Stimulated activated effector memory CD8-positive, alpha-beta T cell treated with anti-CD3 and anti-CD28 coated beads, Interleukin-12 subunit alpha, Interleukin-12 subunit beta, amount 100 ng/mL, for 72 hours (primary cell): ENCODE results near the gene BOLA1.

Experiments used
- ATAC-seq: fragments of 150-1000 bp; cut with Tn5 transposase; 2 replicates; pipeline ENCODE4 v1.10.0; 2021
- DNase-seq, 2 donors: peaks; one replicate each; pipeline ENCODE4 v3.0.0; 2021 to 2022; ENCODE audit warnings: low spot score in 2 of 2
- H3K27ac Mint-ChIP-seq: one replicate; pipeline ENCODE4 v1.8.0; 2022; ENCODE audit warnings: mild to moderate bottlenecking, mixed read lengths
- H3K36me3 Mint-ChIP-seq: one replicate; pipeline ENCODE4 v1.8.0; 2022; ENCODE audit warnings: mild to moderate bottlenecking, mixed read lengths
- H3K4me1 Mint-ChIP-seq: one replicate; pipeline ENCODE4 v1.8.0; 2022; ENCODE audit warnings: mixed read lengths
- H3K4me3 Mint-ChIP-seq: one replicate; pipeline ENCODE4 v1.8.0; 2022; ENCODE audit warnings: mild to moderate bottlenecking, mixed read lengths
- H3K9me3 Mint-ChIP-seq: one replicate; pipeline ENCODE4 v1.8.0; 2022; ENCODE audit warnings: mixed read lengths

BOLA1 gene

DNA sequence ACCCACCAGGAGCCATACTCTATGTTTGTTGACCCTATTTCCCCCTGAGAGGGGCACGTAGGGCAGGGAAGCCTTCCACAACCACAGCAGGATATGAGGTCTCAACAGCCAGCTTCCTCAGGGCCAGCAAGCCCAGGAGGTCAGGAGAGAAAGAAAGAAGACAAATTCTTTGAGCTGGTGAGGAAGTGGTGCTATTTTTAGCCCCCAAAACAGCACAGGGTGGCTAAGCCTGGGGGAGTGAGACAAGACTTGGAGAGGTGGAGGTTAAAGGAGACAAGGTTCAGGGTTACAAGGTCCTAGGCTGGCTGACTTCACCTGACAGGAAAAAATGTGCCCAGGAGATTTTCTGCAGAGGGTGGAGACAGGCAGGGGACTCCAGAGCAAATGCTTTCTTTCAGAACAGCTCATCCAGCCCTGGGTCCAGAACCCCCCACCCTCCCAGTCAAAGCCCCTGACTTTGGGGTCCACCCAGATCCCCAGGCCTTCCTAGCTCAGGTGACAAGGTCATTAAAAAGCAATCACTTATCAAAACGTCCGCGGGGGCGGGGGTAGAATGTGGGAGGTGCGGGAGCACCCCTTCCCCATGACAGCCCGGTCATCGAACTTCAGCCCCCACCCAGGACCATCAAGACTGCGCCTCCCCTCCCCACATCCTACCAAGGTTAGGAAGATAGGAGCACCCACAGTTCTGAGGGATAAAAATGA lies 17.0 kb downstream of the BOLA1 start:
- Mint-ChIP-seq H3K27ac (peak overlapping the region; percentile 73), H3K4me1 (peaks cover 30% of the 10 kb centered on the region), H3K9me3 (no peaks in the 10 kb centered on the region), H3K4me3 (peak overlapping the region; percentile 72), H3K36me3 (no peaks in the 10 kb centered on the region)
- no peak for DNase-seq
- ATAC-seq = no peak

GRCh38 chr1:149916898-149917252 lies 17.5 kb downstream of the BOLA1 start:
- peaks cover 25% of the 10 kb centered on the region for H3K4me1 Mint-ChIP-seq
- H3K36me3 Mint-ChIP-seq = peaks cover 5% of the 10 kb centered on the region
- no peaks in the 10 kb centered on the region for H3K9me3 Mint-ChIP-seq
- H3K27ac Mint-ChIP-seq = no peak overlapping the region
- DNase-seq (no peak), ATAC-seq (no peak)
- peak overlapping the region; percentile 72 for H3K4me3 Mint-ChIP-seq

- H3K36me3 Mint-ChIP-seq = peaks cover 13% of the 10 kb centered on the region
- DNase-seq (peak in 1 of 2 donors; percentile 8), ATAC-seq (peak; percentile 77)
- H3K4me1 Mint-ChIP-seq = peaks cover 24% of the 10 kb centered on the region
- peak within 1 kb of the TSS; percentile 72 for H3K4me3 Mint-ChIP-seq
- peak within 1 kb of the TSS; percentile 52 for H3K27ac Mint-ChIP-seq
- no peaks in the 10 kb centered on the region for H3K9me3 Mint-ChIP-seq
Observed at GRCh38 chr1:149917571-149918144, 18.3 kb downstream of the BOLA1 start, which contains the start of gene SV2A. TSS of gene SV2A (minus strand) at chr1:149917844. CDS start at chr1:149913840, 4,004 bp downstream.

DNA sequence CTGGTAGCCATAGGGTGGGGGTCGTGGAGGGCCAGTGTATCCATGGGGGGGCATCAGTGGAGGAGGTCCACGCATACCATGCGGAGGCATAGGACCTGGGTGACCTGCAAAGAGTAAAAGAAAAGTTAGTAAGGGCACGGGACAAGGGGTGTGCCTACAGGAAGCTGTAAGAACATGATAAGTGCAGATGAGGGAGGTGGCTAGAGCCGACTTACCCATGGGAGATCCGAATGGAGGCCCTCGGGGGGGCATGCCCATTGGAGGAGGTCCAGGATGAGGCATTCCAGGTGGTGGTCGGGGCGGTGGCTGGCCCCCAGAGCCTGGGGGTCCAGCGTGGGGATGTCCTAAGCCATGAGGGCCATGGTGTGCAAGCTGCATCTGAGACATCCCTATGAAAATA lies 24.3 kb downstream of the BOLA1 start:
- H3K27ac Mint-ChIP-seq = no peak overlapping the region
- H3K4me3 Mint-ChIP-seq = no peak overlapping the region
- H3K36me3 Mint-ChIP-seq = peaks cover 66% of the 10 kb centered on the region
- H3K4me1 Mint-ChIP-seq = peaks cover 35% of the 10 kb centered on the region
- DNase-seq (no peak), ATAC-seq (no peak)
- H3K9me3 Mint-ChIP-seq = no peaks in the 10 kb centered on the region

DNA sequence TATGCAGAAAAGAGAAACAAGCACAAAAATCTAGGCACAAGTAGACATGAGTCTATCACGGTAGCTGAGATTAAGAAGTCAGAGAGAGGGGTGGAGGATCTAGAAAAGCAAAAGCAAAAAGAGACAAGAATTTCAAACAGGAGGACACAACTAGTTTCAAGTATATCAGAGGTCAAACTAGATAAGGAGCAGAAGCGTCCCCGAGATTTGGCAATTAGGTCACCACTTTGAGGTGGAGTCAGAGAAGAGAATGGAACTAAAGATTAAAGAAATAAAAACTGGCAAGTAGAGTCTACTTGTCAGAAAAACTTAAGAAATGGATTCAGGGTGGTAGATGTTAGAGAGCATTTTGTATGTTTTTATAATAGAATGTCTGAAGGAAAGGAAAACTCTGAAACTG lies 26.0 kb downstream of the BOLA1 start:
- Mint-ChIP-seq H3K4me1 (peaks cover 42% of the 10 kb centered on the region), H3K36me3 (peaks cover 66% of the 10 kb centered on the region), H3K9me3 (no peaks in the 10 kb centered on the region), H3K4me3 (peak overlapping the region; percentile 91), H3K27ac (peak overlapping the region; percentile 52)
- ATAC-seq = no peak
- DNase-seq = no peak

DNA sequence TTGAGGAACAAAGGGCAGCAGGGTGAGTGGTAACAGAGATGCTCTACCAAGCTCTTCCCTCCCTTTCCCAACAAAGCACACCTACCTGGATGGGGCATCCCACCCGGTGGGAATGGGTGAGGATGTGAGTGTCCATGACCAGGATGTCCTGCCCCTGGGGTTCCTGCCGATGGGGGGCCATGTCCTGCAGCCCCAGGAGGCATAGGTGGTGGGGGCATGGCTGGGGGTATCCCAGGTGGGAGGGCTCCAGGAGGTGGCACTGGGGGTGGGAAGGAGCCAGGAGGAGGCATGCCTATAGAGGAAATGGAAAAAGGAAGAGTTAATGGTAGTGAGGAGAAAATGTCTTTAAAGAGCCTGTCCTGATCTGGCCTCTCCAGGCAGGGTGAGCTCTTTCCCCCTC lies 26.4 kb downstream of the BOLA1 start:
- H3K27ac Mint-ChIP-seq = peak overlapping the region; percentile 52
- no peak for DNase-seq
- ATAC-seq = no peak
- peaks cover 66% of the 10 kb centered on the region for H3K36me3 Mint-ChIP-seq
- peaks cover 46% of the 10 kb centered on the region for H3K4me1 Mint-ChIP-seq
- H3K4me3 Mint-ChIP-seq = peak overlapping the region; percentile 91
- H3K9me3 Mint-ChIP-seq = no peaks in the 10 kb centered on the region

DNA sequence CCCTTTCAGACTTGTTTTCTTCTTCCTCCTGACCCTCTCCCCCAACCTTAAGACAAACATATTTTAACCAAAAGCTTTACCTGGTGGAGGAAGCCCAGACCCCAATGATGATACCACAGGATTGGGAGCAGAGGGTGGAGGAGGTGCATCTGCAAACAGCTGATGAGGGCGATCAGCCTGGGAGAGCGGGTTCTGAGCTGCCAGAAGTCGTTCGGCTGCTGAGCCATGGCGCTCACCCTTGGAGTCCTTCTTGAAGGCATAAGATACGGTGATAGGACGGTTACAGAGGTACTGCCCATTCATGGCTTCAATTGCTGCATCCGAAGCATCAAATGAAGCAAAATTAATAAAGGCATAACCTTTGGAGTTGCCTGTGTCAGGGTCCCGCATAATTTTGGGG lies 26.9 kb downstream of the BOLA1 start:
- Mint-ChIP-seq H3K36me3 (peaks cover 66% of the 10 kb centered on the region), H3K4me1 (peaks cover 51% of the 10 kb centered on the region), H3K27ac (no peak overlapping the region), H3K9me3 (no peaks in the 10 kb centered on the region), H3K4me3 (peak overlapping the region; percentile 91)
- ATAC-seq = no peak
- DNase-seq = no peak

DNA sequence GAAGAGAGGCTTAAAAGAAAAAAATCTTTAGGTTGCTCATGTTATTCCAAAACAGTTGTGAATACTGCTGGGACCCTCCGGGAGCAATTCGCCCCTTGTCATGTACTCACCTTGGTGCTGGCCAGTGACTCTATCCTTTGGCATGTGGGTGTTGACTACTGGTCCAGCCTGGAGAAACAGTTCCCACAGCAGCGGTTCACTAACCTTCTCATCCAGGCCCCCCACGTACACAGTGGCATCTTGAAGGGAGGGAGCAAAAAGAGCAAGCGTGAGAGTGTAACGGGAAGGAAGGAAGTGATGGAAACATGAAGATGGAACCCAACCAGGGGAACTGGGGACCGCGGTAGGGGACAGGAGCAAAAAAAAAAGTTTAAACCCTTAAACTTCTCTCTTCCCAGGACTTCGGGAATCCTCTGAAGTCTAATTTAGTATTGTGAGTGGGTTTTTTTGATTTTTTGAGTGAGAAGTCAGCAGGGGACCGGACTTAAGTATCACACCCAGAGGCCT lies 27.7 kb downstream of the BOLA1 start:
- peaks cover 59% of the 10 kb centered on the region for H3K4me1 Mint-ChIP-seq
- peak overlapping the region; percentile 91 for H3K4me3 Mint-ChIP-seq
- H3K27ac Mint-ChIP-seq = peak overlapping the region; percentile 92
- no peak for DNase-seq
- H3K9me3 Mint-ChIP-seq = no peaks in the 10 kb centered on the region
- ATAC-seq = no peak
- peaks cover 59% of the 10 kb centered on the region for H3K36me3 Mint-ChIP-seq

DNA sequence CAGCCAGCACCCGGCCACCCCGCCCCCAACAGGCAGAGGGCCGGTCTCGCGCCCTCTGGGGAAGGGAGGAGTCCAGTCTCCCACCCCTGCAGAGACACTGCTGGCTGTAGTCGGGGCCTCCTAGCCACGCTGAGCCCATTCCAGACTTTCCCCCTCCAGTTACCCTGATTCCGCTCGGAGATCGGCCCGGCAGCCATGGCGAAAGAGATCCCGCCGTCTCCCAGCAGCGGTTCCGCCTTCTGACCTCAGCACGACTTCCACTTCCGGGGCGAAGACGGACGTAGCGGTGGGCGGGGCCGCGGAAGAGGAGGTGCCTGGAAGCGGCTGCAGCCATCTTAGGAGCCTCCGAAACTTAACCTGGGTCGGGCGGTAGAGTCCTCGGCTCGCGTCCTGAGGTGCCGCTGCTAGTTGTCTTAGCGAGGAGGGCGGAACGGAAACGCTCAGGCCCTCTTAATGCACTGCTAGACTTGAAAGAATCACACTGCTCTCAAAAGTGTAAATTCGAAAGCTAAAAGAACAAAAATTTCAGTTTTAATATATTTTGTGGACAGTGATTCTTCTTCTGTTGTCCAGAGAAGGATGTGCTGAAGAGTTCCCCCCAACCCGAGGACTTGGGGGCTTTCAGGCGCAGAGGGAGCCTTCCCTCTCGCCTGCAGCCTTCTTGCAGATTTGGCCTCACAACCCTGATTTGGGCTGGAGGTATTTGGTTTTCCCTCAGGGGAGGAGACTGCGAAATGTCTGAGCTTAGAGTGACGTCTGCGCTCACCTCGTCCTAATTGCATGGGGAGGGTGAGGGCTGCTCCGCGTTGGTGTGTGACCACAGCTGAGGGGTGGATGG lies 28.4 kb downstream of the BOLA1 start, which contains the start of gene SF3B4:
SF3B4 (minus strand) TSS at position 241 of the 838 bp plus-strand sequence; CDS start at position 197, 44 bp downstream.
- ATAC-seq (peak; percentile 98), DNase-seq (peak; percentile 86 to 96)
- Mint-ChIP-seq H3K9me3 (no peaks in the 10 kb centered on the region), H3K4me3 (peak within 1 kb of the TSS; percentile 91), H3K36me3 (peaks cover 52% of the 10 kb centered on the region), H3K4me1 (peaks cover 60% of the 10 kb centered on the region), H3K27ac (peak within 1 kb of the TSS; percentile 92)

- Mint-ChIP-seq H3K4me1 (peaks cover 60% of the 10 kb centered on the region), H3K4me3 (peak overlapping the region; percentile 91), H3K27ac (peak overlapping the region; percentile 92), H3K36me3 (peaks cover 46% of the 10 kb centered on the region), H3K9me3 (no peaks in the 10 kb centered on the region)
- ATAC-seq = no peak
- DNase-seq = no peak
Observed at GRCh38 chr1:149928401-149928724, 29.0 kb downstream of the BOLA1 start.

DNA sequence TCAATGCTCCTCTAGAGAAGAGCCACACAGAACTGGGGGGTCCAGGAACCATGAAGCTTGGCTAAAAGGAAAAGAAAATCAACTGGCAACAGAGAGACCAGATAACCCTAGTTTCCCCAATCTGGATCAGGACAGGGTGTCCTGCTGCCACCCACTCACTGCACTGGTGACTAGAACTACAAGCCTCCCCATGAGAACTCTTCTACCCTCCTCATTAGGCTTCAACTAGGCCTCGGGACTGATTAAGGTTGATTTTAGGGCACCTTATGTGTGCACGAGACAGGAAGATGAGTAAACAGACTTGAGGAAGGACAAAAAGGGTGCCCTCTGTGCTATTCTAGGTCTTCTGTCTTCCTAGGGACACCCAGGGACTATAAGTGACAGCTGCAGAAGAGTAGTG lies 30.5 kb downstream of the BOLA1 start:
- Mint-ChIP-seq H3K36me3 (peaks cover 31% of the 10 kb centered on the region), H3K4me1 (peaks cover 54% of the 10 kb centered on the region), H3K4me3 (peak overlapping the region; percentile 91), H3K27ac (peak overlapping the region; percentile 73), H3K9me3 (no peaks in the 10 kb centered on the region)
- ATAC-seq (no peak), DNase-seq (no peak)

GRCh38 chr1:149931212-149931790 lies 31.9 kb downstream of the BOLA1 start:
- peak overlapping the region; percentile 73 for H3K27ac Mint-ChIP-seq
- no peak for DNase-seq

DNA sequence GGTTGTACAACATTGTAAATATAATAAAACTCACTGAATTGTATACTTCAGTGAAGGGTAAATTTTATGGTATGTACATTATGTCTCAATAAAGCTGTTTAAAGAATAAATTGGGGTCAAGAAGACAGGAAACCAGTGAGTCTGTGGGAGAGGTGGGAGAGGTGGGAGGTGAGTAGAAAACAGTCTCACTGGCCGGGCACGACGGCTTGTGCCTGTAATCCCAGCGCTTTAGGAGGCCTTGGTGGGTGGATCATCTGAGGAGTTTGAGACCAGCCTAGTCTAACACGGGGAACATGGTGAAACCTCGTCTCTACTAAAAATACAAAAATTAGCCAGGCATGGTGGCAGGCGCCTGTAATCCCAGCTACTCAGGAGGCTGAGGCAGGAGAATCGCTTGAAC lies 33.1 kb downstream of the BOLA1 start:
- Mint-ChIP-seq H3K4me1 (peaks cover 36% of the 10 kb centered on the region), H3K4me3 (no peak overlapping the region), H3K9me3 (no peaks in the 10 kb centered on the region), H3K36me3 (peaks cover 11% of the 10 kb centered on the region), H3K27ac (peak overlapping the region; percentile 33)
- no peak for DNase-seq
- no peak for ATAC-seq

More at GRCh38 chr1:149931212-149931790, 31.9 kb downstream of the BOLA1 start:
- Mint-ChIP-seq H3K36me3 (peaks cover 22% of the 10 kb centered on the region), H3K4me3 (peak overlapping the region; percentile 23), H3K9me3 (no peaks in the 10 kb centered on the region), H3K4me1 (peaks cover 39% of the 10 kb centered on the region)
- no peak for ATAC-seq

- Mint-ChIP-seq H3K9me3 (no peaks in the 10 kb centered on the region), H3K27ac (no peak overlapping the region), H3K36me3 (peaks cover 6% of the 10 kb centered on the region), H3K4me1 (peaks cover 41% of the 10 kb centered on the region), H3K4me3 (no peak overlapping the region)
- ATAC-seq (no peak), DNase-seq (no peak)
Observed at GRCh38 chr1:149933208-149933607, 33.8 kb downstream of the BOLA1 start.

DNA sequence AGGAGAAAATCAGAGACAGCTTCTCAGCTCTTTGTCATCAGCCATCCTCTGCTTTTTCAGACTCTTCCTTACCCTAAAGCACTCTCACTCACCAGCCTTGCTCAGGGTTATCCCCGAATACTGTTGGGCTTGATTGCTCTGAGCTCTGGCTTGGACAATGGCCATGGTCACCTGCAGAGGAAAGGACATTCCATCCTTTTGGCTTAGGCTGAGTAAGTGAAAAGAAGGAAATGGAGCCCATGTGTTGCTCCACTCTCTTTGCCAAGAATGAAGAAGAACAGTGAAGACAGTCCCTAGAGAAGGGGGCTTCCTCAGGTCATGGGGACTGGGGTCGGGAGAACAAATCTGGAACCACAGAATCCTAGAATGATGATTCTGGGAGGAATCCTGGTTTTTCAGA lies 35.0 kb downstream of the BOLA1 start:
- Mint-ChIP-seq H3K4me3 (no peak overlapping the region), H3K36me3 (peaks cover 6% of the 10 kb centered on the region), H3K4me1 (peaks cover 39% of the 10 kb centered on the region), H3K9me3 (no peaks in the 10 kb centered on the region), H3K27ac (peak overlapping the region; percentile 32)
- DNase-seq (no peak), ATAC-seq (no peak)
